GM18873 (cell line): Measurements from ENCODE around the gene RIPOR2.
"Not testable (repeated sequence)": the region's sequence is repeated elsewhere in the genome, so short reads cannot be mapped to it uniquely, and the experiment has no call there.

Source experiments
- ATAC-seq: cut with Tn5 transposase; IDR thresholded peaks from one replicate; pipeline ENCODE4 v1.9.1; 2021; ENCODE audit warnings: mild to moderate bottlenecking, moderate library complexity, moderate number of reproducible peaks; ENCODE audit not compliant: unreplicated experiment, low FRiP score

Gene RIPOR2

DNA sequence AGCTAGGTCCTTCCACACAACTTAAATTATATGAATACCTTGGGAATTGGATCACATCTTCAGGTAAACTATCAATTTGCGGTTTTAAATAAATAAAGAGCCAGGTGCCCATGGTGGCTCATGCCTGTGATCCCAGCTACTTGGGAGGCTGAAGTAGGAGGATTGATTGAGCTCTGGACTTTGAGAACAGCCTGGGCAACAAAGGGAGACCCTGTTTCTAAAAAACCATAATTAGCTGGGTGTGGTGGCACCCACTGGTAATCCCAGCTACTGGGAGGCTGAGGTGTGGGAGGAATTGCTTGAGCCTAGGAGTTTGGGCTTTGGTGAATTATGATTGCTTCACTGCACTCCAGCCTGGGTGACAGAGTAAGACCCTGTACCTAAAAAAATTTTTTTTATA lies 157.6 kb downstream of the RIPOR2 start:
- no peak for ATAC-seq

DNA sequence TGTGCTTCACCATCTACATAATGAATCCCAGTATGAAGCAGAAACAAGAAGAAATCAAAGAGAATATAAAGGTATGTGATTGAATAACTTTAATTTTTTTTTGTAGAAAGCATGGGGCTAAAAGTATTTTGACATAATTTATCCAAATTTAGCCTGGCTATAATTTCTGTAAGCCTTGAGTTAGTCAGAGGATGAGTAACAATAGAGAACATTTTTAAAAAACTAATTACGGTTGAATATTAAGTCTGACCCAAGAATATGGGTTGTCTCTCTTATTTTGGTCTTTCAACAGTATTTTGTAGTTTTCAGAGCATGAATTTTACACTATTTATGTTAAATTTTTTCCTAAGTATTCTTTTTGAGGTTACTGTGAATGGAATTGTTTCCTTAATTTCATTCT lies 158.5 kb downstream of the RIPOR2 start:
- ATAC-seq = no peak

DNA sequence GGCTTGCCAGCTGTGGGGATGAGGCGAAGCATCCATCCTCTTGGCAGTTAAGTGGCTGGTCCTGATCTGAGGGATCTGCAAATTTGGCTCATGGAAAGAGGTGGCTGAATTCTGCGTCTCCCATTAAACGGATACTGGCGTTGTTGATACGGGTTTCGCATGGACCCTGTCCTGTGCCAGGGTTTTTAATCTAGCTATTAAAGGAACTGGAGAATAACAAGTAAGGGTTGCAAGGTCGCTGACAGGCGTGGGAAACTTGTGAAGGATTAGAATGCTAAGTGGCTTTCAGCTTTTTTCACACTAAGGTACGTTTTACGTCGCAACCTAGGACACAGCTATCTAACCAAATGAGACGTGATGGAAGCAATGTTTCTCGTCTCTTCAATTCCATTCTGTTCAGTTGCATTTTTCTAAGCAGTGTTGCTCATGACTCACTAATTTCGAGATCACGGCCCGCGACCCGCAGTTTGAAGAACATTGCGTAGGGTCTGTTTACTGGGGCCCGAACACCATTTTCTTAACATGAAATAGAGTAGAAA lies 160.2 kb downstream of the RIPOR2 start:
- peak; percentile 5 for ATAC-seq

DNA sequence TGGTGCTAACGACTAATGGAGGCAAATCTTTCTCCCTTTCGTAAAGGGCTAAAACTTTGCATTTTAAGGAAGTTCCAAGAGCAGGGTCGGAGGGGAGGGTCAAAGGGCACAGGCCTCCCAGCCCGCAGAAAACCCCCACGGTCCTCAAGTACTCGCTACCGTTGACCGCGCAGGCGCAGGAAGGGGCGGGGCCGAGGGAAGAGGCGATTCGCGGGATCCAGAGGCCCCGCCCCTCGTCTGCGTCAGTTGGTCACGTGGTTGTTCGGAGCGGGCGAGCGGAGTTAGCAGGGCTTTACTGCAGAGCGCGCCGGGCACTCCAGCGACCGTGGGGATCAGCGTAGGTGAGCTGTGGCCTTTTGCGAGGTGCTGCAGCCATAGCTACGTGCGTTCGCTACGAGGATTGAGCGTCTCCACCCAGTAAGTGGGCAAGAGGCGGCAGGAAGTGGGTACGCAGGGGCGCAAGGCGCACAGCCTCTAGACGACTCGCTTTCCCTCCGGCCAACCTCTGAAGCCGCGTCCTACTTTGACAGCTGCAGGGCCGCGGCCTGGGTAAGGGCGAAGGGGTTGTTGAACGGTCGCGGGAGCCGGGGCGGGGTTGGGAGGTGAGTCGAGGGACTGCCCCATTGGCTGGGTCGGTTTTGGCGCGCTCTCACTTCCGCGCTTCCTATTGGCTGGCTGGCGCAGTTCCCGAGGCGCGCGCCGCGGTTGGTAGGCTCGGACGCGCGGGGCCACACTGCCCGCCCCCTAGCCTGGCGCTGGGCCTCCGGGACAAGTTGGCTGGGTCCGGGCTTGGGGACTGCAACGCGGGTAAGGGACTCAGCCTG lies 160.9 kb downstream of the RIPOR2 start, which contains the start of gene GMNN:
Gene GMNN, plus strand, starts transcription at position 242 of the 824 bp plus-strand sequence. CDS start 2,310 bp downstream, outside the sequence.
- peak; percentile 82 for ATAC-seq

DNA sequence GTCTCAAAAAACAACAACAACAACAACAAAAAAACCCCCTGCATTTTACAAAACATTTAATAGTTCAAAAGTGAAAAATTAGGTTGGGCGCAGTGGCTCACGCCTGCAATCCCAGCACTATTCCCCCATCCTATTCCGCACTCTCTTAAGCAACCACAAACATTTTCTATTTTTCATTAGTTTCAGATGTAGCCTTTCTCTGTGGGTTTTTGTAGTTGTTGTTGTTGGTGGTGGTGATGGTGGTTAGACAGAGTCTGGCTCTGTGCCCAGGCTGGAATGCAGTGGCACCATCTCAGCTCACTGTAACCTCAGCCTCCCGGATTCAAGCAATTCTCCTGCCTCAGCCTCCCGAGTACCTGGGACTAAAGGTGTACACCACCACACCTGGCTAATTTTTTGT lies 167.4 kb downstream of the RIPOR2 start:
- no peak for ATAC-seq

DNA sequence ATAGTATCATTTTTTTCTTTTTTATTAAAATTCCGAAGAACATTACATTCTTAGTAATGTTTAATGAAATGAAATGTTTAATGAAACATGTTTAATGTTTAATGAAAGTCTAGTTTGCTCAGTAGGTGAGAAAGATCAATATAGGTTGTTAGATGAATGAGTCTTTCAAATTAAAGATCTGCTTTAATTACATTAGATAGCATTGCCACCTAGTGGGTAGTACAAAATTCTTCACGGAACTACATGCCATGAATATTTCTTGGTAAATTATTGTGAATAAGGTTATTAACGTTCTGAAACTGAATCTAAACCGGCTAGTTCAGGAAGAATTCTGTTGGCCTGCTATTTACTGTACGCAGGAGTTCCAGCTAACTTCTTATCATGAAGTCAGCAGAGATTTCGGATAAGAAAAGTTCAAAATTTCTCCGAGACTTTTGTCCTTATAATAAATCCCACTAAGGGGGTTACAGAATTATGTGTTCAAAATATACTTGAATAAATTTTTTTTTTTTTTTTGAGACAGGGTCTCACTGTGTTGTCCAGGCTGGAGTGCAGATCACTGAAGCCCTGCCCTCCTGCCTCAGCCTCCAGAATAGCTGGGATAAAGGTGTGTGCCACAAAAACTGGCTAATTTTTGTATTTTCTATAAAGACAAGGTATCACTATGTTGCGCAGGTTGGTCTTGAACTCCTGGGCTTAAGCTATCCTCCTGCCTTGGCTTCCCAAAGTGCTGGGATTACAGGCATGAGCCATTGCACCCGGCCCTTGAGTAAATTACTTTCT lies 168.9 kb downstream of the RIPOR2 start:
- no peak for ATAC-seq

DNA sequence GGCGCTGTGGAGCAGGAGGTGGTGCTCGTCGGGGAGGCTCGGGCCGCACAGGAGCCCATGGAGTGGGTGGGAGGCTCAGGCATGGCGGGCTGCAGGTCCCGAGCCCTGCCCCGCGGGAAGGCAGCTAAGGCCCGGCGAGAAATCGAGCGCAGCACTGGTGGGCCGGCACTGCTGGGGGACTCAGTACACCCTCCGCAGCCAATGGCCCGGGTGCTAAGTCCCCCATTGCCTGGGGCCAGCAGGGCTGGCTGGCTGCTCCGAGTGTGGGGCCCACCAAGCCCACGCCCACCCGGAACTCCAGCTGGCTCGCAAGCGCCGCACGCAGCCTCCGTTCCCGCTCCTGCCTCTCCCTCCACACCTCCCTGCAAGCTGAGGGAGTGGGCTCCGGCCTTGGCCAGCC lies 169.8 kb downstream of the RIPOR2 start:
- not testable (repeated sequence) for ATAC-seq

DNA sequence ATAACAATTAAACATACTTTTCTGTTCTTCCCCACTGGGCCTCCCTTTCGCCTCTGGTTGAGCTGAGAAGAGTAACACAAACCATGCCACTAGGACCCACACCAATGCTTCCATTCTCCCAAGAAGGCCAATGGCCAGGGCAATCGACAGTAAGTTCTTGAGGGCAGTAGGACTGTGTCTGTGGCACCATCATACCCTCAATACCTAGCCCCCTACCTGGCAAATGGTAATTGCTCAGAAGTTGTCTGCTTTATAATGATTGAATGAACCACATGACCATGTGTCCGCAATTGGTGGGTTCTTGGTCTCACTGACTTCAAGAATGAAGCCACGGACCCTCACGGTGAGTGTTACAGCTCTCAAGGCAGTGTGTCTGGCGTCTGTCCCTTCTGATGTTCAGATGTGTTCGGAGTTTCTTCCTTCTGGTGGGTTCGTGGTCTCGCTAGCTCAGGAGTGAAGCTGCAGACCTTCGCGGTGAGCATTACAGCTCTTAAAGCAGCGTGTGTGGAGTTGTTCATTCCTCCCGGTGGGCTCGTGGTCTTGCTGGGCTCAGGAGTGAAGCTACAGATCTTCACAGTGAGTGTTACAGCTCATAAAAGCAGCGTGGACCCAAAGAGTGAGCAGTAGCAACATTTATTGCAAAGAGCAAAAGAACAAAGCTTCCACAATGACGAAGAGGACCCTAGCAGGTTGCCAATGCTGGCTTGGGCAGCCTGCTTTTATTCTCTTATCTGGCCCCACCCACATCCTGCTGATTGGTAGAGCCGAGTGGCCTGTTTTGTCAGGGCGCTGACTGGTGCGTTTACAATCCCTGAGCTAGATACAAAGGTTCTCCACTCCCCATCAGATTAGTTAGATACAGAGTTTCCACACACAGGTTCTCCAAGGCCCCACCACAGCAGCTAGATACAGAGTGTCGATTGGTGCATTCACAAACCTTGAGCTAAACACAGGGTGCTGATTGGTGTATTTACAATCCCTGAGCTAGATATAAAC lies 170.6 kb downstream of the RIPOR2 start:
- ATAC-seq = not testable (repeated sequence)

DNA sequence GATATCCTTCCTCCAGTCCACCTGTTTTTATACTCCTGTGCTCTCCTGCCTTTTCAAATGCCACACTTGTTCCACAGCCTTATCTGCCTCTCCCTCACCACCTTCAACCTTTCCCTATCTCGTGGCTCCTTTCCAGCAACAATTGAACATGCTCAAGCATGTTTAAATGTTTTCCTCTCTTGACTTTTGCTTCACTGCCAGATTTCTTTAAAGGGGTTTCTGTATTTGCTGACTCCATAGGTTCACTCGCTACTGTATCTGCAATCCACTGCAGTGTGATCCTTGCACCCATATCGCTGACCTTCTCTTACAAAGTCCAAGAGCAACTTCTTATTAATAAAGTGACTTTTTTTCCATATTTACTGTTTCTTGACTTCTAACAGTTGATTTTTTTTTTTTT lies 172.2 kb downstream of the RIPOR2 start:
- no peak for ATAC-seq

DNA sequence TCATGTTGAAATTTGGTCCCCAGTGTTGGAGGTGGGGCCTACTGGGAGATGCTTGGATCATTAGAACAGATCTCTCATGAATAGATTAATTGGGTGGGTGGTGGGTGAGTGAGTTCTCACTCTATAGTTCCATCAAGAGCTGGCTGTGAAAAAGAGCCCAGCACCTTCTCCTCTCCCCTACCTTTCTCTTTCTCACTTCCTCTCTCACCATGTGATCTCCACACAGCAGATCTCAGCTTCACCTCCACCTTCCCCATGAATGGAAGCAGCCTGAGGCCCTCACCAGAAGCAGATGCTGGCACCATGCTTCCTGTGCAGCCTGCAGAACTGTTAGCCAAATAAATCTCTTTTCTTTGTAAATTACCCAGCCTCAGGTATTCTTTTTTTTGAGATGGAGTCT lies 173.9 kb downstream of the RIPOR2 start:
- ATAC-seq = no peak

DNA sequence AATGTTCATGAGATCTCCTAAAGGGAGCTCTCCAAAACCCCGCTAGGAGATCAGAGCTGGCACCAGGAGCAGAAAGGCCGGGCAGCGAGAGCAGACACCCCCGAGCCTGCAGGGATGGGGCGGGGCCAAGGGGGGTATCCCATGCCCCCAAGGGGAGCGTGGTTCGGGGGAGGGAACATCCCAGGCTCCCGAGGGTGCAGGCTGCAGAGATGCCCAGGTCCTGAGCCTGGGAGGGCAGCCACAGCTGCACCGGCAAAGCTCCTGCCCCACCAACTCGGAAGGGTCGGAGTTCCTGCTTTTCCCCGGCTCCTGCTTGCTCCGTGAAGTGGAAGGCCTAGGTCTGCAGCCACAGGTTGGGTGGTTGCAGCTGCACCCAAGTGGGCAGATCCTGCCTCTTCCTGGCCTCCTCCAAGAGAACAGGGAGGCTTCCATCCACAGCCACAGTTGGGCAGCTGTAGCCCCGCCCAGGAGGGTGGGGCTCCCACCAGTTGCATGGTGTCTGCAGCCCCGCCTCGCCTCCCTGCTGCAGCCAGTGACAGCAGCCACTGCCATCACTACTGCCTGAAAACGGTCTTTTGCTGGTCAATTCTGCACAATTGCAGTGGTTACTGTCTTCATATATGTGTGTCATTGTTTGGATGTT lies 174.4 kb downstream of the RIPOR2 start:
- ATAC-seq = no peak

DNA sequence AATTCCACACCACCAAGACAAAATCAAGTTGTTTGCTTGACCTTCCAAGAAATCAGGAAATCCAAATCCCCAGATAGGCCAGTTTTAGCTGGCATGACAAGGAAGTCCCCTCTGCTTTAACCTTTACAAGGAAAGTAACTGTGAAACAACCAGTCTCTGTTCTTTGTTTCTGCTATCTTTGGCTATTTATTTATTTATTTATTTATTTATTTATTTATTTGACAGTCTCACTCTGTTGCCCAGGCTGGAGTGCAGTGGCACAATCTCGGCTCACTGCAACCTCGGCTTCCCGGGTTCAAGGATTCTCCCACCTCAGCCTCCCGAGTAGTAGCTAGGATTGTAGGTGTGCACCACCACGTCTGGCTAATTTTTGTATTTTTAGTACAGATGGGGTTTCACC lies 175.6 kb downstream of the RIPOR2 start:
- no peak for ATAC-seq

DNA sequence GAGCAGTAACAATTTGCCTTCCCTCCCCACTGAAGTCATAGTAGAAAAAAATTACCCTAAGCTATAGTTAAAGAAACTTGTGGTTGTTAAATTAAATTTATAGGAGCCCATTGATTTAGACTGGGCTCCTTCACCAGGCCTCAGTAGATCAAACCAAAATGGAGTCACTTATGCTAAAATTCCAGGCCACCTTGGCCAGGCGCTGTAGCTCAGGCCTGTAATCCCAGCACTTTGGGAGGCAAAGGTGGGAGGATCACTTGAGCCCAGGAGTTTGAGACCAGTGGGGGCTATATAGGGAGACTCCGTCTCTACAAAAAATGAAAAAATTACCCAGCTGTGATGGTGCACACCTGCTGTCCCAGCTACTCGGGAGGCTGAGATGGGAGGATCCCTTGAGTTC lies 176.0 kb downstream of the RIPOR2 start:
- ATAC-seq = no peak

DNA sequence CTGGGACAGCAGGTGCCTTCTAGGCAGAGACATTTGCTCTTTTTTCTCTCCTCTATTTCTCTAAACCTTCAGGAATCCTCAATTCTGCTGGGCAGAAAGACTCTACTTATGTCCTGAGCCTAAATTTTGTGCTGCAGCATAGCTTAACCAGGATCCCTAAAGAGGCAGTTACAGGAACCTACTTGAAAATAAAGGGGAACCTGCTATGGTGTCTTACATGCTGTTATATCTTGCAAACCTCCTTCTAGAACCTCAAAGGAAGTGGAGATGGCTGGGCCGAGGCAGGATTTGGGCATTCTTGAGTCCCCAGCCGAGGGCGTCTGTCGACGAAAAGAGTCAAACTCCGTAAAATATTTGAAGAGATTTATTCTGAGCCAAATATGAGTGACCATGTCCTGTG lies 178.1 kb downstream of the RIPOR2 start:
- no peak for ATAC-seq

DNA sequence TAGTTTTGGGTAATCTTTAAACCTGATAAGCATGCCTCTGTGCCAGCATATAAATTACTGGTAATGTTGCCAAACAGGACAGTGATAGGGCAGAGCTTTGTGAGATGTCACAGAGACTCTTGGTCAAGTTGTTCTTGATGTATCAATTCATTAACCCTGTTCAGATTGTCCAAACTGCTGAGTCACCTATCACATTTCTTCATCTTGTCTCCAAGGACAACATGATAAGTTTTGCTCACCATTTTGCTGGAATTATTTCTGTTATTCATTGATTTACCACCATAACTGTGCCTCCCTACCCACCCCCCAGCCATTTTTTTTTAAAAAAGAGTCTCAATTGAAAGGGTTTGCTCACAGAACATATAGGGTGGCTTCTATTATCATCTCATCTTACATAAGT lies 180.5 kb downstream of the RIPOR2 start:
- ATAC-seq = no peak

DNA sequence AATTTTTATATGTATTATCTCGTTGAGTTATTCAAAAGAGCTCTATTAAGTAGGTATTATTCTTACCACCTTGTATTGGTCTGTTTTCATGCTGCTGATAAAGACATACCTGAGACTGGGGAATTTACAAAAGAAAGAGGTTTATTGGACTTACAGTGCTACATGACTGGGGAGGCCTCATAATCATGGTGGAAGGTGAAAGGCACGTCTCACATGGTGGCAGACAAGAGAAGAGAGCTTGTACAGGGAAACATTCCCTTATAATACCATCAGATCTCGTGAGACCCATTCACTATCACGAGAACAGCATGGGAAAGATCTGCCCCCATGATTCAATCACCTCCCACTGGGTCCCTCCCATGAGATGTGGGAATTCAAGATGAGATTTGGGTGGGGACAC lies 181.4 kb downstream of the RIPOR2 start:
- not testable (repeated sequence) for ATAC-seq
